HG02973 (cell line): ENCODE measurements around the gene ITPK1.

Experiments used
- ATAC-seq: cut with Tn5 transposase; IDR thresholded peaks from one replicate; pipeline ENCODE4 v1.9.1; 2021; ENCODE audit warnings: moderate library complexity; ENCODE audit not compliant: unreplicated experiment

ITPK1 gene

GRCh38 chr14:92959761-92960680 is 155.7 kb downstream of the ITPK1 start:
- ATAC-seq, result no peak

- no peak for ATAC-seq
Measured at GRCh38 chr14:92959189-92959531, 156.6 kb downstream of the ITPK1 start.

- ATAC-seq, result no peak
Measured at GRCh38 chr14:92958373-92959188, 157.1 kb downstream of the ITPK1 start.

GRCh38 chr14:92956961-92957360 is 158.8 kb downstream of the ITPK1 start:
- no peak for ATAC-seq

- ATAC-seq, result no peak
Measured at GRCh38 chr14:92955381-92955780, 160.3 kb downstream of the ITPK1 start.

GRCh38 chr14:92954933-92955332 is 160.8 kb downstream of the ITPK1 start:
- ATAC-seq, result no peak

GRCh38 chr14:92953526-92953925 is 162.2 kb downstream of the ITPK1 start:
- ATAC-seq, result no peak

- no peak for ATAC-seq
Measured at GRCh38 chr14:92952481-92953298, 163.0 kb downstream of the ITPK1 start.

- peak; percentile 77 for ATAC-seq
Measured at GRCh38 chr14:92951912-92952471, 163.7 kb downstream of the ITPK1 start.

GRCh38 chr14:92951261-92951660 is 164.5 kb downstream of the ITPK1 start:
- no peak for ATAC-seq

- no peak for ATAC-seq
Measured at GRCh38 chr14:92950773-92951172, 165.0 kb downstream of the ITPK1 start.

- no peak for ATAC-seq
Measured at GRCh38 chr14:92950193-92950540, 165.6 kb downstream of the ITPK1 start.

GRCh38 chr14:92949496-92950192 is 166.1 kb downstream of the ITPK1 start:
- no peak for ATAC-seq

- no peak for ATAC-seq
Measured at GRCh38 chr14:92948647-92949046, 167.1 kb downstream of the ITPK1 start.

GRCh38 chr14:92946847-92947545 is 168.7 kb downstream of the ITPK1 start:
- ATAC-seq, result no peak

- ATAC-seq, result no peak
Measured at GRCh38 chr14:92945959-92946846, 169.5 kb downstream of the ITPK1 start.

GRCh38 chr14:92945544-92945943 is 170.2 kb downstream of the ITPK1 start:
- no peak for ATAC-seq

- no peak for ATAC-seq
Measured at GRCh38 chr14:92944976-92945375, 170.7 kb downstream of the ITPK1 start.
